Keratinocyte (primary cell): ENCODE measurements around the gene DNAJC27.

Source experiments
- CTCF ChIP-seq, 3 experiments: IDR thresholded peaks in 1 of 3; conservative IDR thresholded peaks in 1 of 3; optimal IDR thresholded peaks in 1 of 3; 2 replicates in 2 of 3; 3 replicates in 1 of 3; pipeline versions ENCODE3 to v1.5.1; 2011; ENCODE audit warnings: low read length in 3 of 3, mild to moderate bottlenecking in 3 of 3, moderate library complexity in 2 of 3, control low read depth in 1 of 3, inconsistent platforms in 1 of 3; ENCODE audit not compliant: insufficient read depth in 2 of 3; ENCODE audit errors: extremely low read depth in 1 of 3
- EZH2 ChIP-seq: IDR thresholded peaks from one replicate; pipeline ENCODE4 v1.6.1; 2012; ENCODE audit warnings: inconsistent platforms, mild to moderate bottlenecking, low read length, moderate library complexity

GRCh38 chr2:24915175-24915574, 56.6 kb downstream of the DNAJC27 start:
- no peak for TF ChIP-seq CTCF (optimal IDR thresholded peaks at IDR 0.05 in 1 of 3, IDR thresholded peaks at IDR 0.05 in 1 of 3, conservative IDR thresholded peaks at IDR 0.05 in 1 of 3; ENCODE audit: extremely low read depth in 1 of 3, insufficient read depth in 2 of 3, low read length in 3 of 3)
- TF ChIP-seq EZH2: no peak
